CD14-positive monocyte (primary cell): Measurements from ENCODE around the gene LRCH1. TPM values are rescaled to one million over a fixed set of nuclear protein-coding genes. Genes with fewer than 3 reads are reported as not detected.

Source experiments
- DNase-seq, 3 donors: peaks; one replicate each; pipeline ENCODE4 v3.0.0-alpha.2; 2011 to 2022
- H2AFZ ChIP-seq: 2 replicates; pipeline ENCODE4 v1.6.0; 2012; ENCODE audit warnings: mild to moderate bottlenecking, low read depth, low read length, inconsistent platforms; ENCODE audit not compliant: insufficient read depth, poor library complexity, severe bottlenecking
- H3K27ac ChIP-seq, 2 donors: 1 replicate in 1 of 2; 2 replicates in 1 of 2; pipeline ENCODE4 v1.5.1; 2012 to 2013; ENCODE audit warnings: low read length in 2 of 2, control low read depth in 1 of 2, inconsistent platforms in 1 of 2, low read depth in 1 of 2, mild to moderate bottlenecking in 1 of 2
- H3K27me3 ChIP-seq, 2 donors: one replicate each; pipeline versions ENCODE4 v1.6.0 to v1.6.1; 2011 to 2013; ENCODE audit warnings: low read length in 2 of 2; ENCODE audit not compliant: control insufficient read depth in 2 of 2, insufficient read depth in 2 of 2
- H3K36me3 ChIP-seq, 2 donors: replicated peaks in 1 of 2; 1 replicate in 1 of 2; 2 replicates in 1 of 2; pipeline versions ENCODE4 v1.5.1 to v1.6.1; 2012 to 2013; ENCODE audit warnings: low read length in 2 of 2, control low read depth in 1 of 2, inconsistent platforms in 1 of 2, mild to moderate bottlenecking in 1 of 2; ENCODE audit not compliant: insufficient read depth in 2 of 2, control insufficient read depth in 1 of 2
- H3K4me1 ChIP-seq, 2 donors: 1 replicate in 1 of 2; 2 replicates in 1 of 2; pipeline versions ENCODE4 v1.5.1 to v1.6.1; 2012 to 2013; ENCODE audit warnings: low read length in 2 of 2, control low read depth in 1 of 2, inconsistent platforms in 1 of 2, mild to moderate bottlenecking in 1 of 2, moderate library complexity in 1 of 2; ENCODE audit not compliant: insufficient read depth in 2 of 2, control insufficient read depth in 1 of 2
- H3K4me2 ChIP-seq: replicated peaks from 2 replicates; pipeline ENCODE3; 2012; ENCODE audit warnings: low read length, moderate library complexity, mild to moderate bottlenecking; ENCODE audit not compliant: poor library complexity, severe bottlenecking; ENCODE audit errors: extremely low read depth
- H3K4me3 ChIP-seq, 3 experiments: fragments of 200-600 bp in 1 of 3; sonication (generic) in 1 of 3; replicated peaks in 1 of 3; 1 replicate in 2 of 3; 2 replicates in 1 of 3; pipeline ENCODE4 v1.5.1; 2011 to 2013; ENCODE audit warnings: low read length in 3 of 3, mild to moderate bottlenecking in 3 of 3, control low read depth in 2 of 3, low read depth in 2 of 3, inconsistent platforms in 1 of 3, moderate library complexity in 1 of 3
- H3K79me2 ChIP-seq: 2 replicates; pipeline ENCODE4 v1.6.0; 2012; ENCODE audit warnings: mild to moderate bottlenecking, control low read depth, inconsistent platforms, low read length, moderate library complexity; ENCODE audit not compliant: insufficient read depth
- H3K9ac ChIP-seq: 2 replicates; pipeline ENCODE4 v1.6.0; 2017; ENCODE audit warnings: low read length, mild to moderate bottlenecking; ENCODE audit not compliant: insufficient read depth, poor library complexity, severe bottlenecking
- H3K9me3 ChIP-seq, 2 donors: replicated peaks in 1 of 2; 1 replicate in 1 of 2; 2 replicates in 1 of 2; pipeline versions ENCODE4 v1.5.1 to v1.6.1; 2012 to 2013; ENCODE audit warnings: low read length in 2 of 2, control low read depth in 1 of 2; ENCODE audit not compliant: control insufficient read depth in 1 of 2, insufficient read depth in 1 of 2
- H4K20me1 ChIP-seq: 2 replicates; pipeline ENCODE4 v1.6.0; 2012; ENCODE audit warnings: mild to moderate bottlenecking, low read length, control low read depth, moderate library complexity; ENCODE audit not compliant: insufficient read depth
- H3K27ac Mint-ChIP-seq, 7 donors: one replicate each; pipeline ENCODE4 v1.8.0; 2020; ENCODE audit warnings: mild to moderate bottlenecking in 7 of 7, mixed read lengths in 7 of 7, moderate library complexity in 6 of 7, inconsistent platforms in 2 of 7
- H3K27me3 Mint-ChIP-seq, 3 donors: one replicate each; pipeline ENCODE4 v1.8.0; 2021 to 2022; ENCODE audit warnings: low read depth in 3 of 3, mild to moderate bottlenecking in 3 of 3, mixed read lengths in 3 of 3, moderate library complexity in 3 of 3, inconsistent platforms in 1 of 3
- H3K36me3 Mint-ChIP-seq, 2 donors: one replicate each; pipeline ENCODE4 v1.8.0; 2020; ENCODE audit warnings: mixed read lengths in 2 of 2, inconsistent platforms in 1 of 2, mild to moderate bottlenecking in 1 of 2
- H3K4me1 Mint-ChIP-seq: one replicate; pipeline ENCODE4 v1.8.0; 2020; ENCODE audit warnings: mild to moderate bottlenecking, mixed read lengths
- H3K4me3 Mint-ChIP-seq, 2 donors: one replicate each; pipeline ENCODE4 v1.8.0; 2020; ENCODE audit warnings: mild to moderate bottlenecking in 2 of 2, mixed read lengths in 2 of 2, moderate library complexity in 1 of 2
- H3K9me3 Mint-ChIP-seq, 7 donors: one replicate each; pipeline ENCODE4 v1.8.0; 2020 to 2022; ENCODE audit warnings: mixed read lengths in 7 of 7, mild to moderate bottlenecking in 6 of 7, moderate library complexity in 6 of 7, inconsistent platforms in 2 of 7
- WGBS: methylation state at CpG from one replicate; pipeline ENCODE4 v1.1.5; 2013; ENCODE audit warnings: missing lambda C conversion rate; ENCODE audit not compliant: insufficient coverage; 5-methylcytosine and 5-hydroxymethylcytosine counted together
- intact Hi-C, 2 donors: fragments of 100-400 bp; cut with micrococcal nuclease; formaldehyde crosslinking; loops; one replicate each; pipeline versions ENCODE4 v1.15.0 to v1.15.1; 2023
- polyA plus RNA-seq, 3 donors: library from polyadenylated mRNA; depleted of rRNA in 1 of 3; unstranded in 2 of 3; stranded (reverse) in 1 of 3; fragments of 300-500 nt in 2 of 3; fragments of >200 nt in 1 of 3; fragmentation: Illumina TruSeq in 2 of 3; gene quantifications; 1 replicate in 2 of 3; 2 replicates in 1 of 3; pipeline ENCODE4 v1.2.3, GENCODE V29; 2012 to 2021
- TF ChIP-seq, protein P1 (sequence below): fragments of 200-600 bp; IDR thresholded peaks from one replicate; pipeline ENCODE4 v1.8.0; 2022; ENCODE audit warnings: antibody characterized with exemption, mild to moderate bottlenecking

The LRCH1 gene
- polyA plus RNA-seq, 3 donors: 0.88 to 7.1 (median 2.1) TPM

GRCh38 chr13:46668931-46669525 lies 116.1 kb downstream of the LRCH1 start:
- H3K9me3 Mint-ChIP-seq: no peaks in the 10 kb centered on the region
- WGBS: 20% methylated on average over 2 of the region's 6 CpGs
- H3K4me3 ChIP-seq: no peak overlapping the region
- peaks cover 3% of the 10 kb centered on the region for H4K20me1 ChIP-seq
- H3K36me3 ChIP-seq: peaks cover 3 to 24% of the 10 kb centered on the region in 2 donors
- H3K27me3 ChIP-seq: no peaks in the 10 kb centered on the region
- intact Hi-C loops: loop anchor here in 1 of 2 donors (5.0 kb wide), 1 partner anchor 117 kb away; the partner anchor contains the start of gene LRCH1
- H3K4me2 ChIP-seq: no peak overlapping the region
- H3K9me3 ChIP-seq: no peaks in the 10 kb centered on the region
- peaks cover 25% of the 10 kb centered on the region for H3K79me2 ChIP-seq
- peaks cover 9 to 34% of the 10 kb centered on the region in 2 donors for H3K36me3 Mint-ChIP-seq
- no peak overlapping the region for H3K9ac ChIP-seq
- no peak overlapping the region for H3K27ac ChIP-seq
- no peak overlapping the region for H2AFZ ChIP-seq
- TF ChIP-seq, protein P1, sequence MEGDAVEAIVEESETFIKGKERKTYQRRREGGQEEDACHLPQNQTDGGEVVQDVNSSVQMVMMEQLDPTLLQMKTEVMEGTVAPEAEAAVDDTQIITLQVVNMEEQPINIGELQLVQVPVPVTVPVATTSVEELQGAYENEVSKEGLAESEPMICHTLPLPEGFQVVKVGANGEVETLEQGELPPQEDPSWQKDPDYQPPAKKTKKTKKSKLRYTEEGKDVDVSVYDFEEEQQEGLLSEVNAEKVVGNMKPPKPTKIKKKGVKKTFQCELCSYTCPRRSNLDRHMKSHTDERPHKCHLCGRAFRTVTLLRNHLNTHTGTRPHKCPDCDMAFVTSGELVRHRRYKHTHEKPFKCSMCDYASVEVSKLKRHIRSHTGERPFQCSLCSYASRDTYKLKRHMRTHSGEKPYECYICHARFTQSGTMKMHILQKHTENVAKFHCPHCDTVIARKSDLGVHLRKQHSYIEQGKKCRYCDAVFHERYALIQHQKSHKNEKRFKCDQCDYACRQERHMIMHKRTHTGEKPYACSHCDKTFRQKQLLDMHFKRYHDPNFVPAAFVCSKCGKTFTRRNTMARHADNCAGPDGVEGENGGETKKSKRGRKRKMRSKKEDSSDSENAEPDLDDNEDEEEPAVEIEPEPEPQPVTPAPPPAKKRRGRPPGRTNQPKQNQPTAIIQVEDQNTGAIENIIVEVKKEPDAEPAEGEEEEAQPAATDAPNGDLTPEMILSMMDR: no peak
- peak overlapping the region in 3 of 7 donors; percentile 7 to 38 (median 12) for H3K27ac Mint-ChIP-seq
- DNase-seq: no peak
- no peak overlapping the region for H3K4me3 Mint-ChIP-seq
- H3K27me3 Mint-ChIP-seq: no peaks in the 10 kb centered on the region
- H3K4me1 ChIP-seq: peaks cover 13 to 22% of the 10 kb centered on the region in 2 donors
- peaks cover 34% of the 10 kb centered on the region for H3K4me1 Mint-ChIP-seq

DNA sequence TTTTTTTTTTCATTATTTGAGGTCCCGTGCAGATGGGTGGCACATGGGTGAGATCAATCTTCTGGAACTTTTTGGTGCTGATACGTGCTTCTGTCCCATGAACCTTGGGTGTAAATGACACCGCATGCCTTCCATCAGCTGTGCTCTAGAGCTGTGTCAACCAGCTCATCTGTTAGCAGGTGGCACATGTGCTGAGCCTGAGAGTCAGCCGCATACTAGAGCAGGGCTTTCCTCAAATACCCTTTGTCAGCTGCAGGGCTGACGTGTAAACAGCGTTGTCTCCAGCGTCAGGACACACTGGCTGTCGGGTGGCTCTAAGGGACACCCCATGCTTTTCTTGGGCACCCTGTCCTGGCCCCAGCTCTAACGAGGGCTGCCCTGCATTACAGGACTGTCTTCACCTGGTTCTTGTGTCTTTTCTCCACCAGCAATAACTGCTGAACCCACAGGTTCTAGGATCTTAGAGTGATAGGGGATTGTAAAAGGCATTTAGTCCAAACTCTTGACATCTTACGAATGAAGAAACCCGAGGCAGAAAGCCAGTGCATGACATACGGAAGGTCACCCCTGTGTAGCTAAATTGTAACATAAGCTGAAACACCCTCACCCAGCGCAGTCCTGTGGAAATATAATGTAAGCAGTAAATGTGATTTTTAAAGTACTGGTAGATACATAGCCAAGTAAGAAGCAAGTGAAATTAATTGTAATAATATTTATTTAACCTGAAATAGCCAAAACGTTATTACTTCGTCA lies 119.5 kb downstream of the LRCH1 start:
- peaks cover 9 to 34% of the 10 kb centered on the region in 2 donors for H3K36me3 Mint-ChIP-seq
- intact Hi-C loops: no loop called here
- H2AFZ ChIP-seq: no peak overlapping the region
- H3K27ac ChIP-seq: no peak overlapping the region
- H3K27me3 ChIP-seq: no peaks in the 10 kb centered on the region
- H3K9ac ChIP-seq: no peak overlapping the region
- peaks cover 26 to 32% of the 10 kb centered on the region in 2 donors for H3K4me1 ChIP-seq
- no peak overlapping the region for H3K27ac Mint-ChIP-seq
- H3K36me3 ChIP-seq: peaks cover 3 to 24% of the 10 kb centered on the region in 2 donors
- no peak overlapping the region for H3K4me3 Mint-ChIP-seq
- H3K9me3 ChIP-seq: no peaks in the 10 kb centered on the region
- DNase-seq: no peak
- H3K79me2 ChIP-seq: peaks cover 12% of the 10 kb centered on the region
- H3K4me2 ChIP-seq: no peak overlapping the region
- peaks cover 8% of the 10 kb centered on the region for H4K20me1 ChIP-seq
- no peak overlapping the region for H3K4me3 ChIP-seq
- TF ChIP-seq, protein P1: no peak
- H3K27me3 Mint-ChIP-seq: no peaks in the 10 kb centered on the region
- 97% methylated on average over 8 of the region's 15 CpGs for WGBS
- H3K9me3 Mint-ChIP-seq: no peaks in the 10 kb centered on the region
- peaks cover 30% of the 10 kb centered on the region for H3K4me1 Mint-ChIP-seq
